ENCODE measurements around the gene NME5.
"Not testable (repeated sequence)": the region's sequence is repeated elsewhere in the genome, so short reads cannot be mapped to it uniquely, and the experiment has no call there.

Gene NME5

GRCh38 chr5:138077064-138077696 is 62.0 kb downstream of the NME5 start:
- DNase-seq: peak; percentile 11

GRCh38 chr5:138070026-138070425 is 69.2 kb downstream of the NME5 start:
- not testable (repeated sequence) for DNase-seq

- peak; percentile 50 for DNase-seq
These were observed 70.3 kb downstream of the NME5 start for GRCh38 chr5:138068742-138069600.

- DNase-seq: no peak
These were observed 71.3 kb downstream of the NME5 start for GRCh38 chr5:138067945-138068344.
